ENCODE data around the gene SLC30A2.

SLC30A2 gene

GRCh38 chr1:26038904-26039303 lies 7.0 kb downstream of the SLC30A2 start:
- DNase-seq (ENCODE audit: low read depth, low spot score): no peak

GRCh38 chr1:26038477-26038876 lies 7.4 kb downstream of the SLC30A2 start:
- DNase-seq (ENCODE audit: low read depth, low spot score): no peak

- no peak for DNase-seq (ENCODE audit: low read depth, low spot score)
These were observed 8.0 kb downstream of the SLC30A2 start for GRCh38 chr1:26037904-26038303.

- no peak for DNase-seq (ENCODE audit: low read depth, low spot score)
These were observed 9.1 kb downstream of the SLC30A2 start for GRCh38 chr1:26036756-26037281.

- DNase-seq (ENCODE audit: low read depth, low spot score): no peak
These were observed 9.8 kb downstream of the SLC30A2 start for GRCh38 chr1:26035959-26036755.

- peak; percentile 52 for DNase-seq (ENCODE audit: low read depth, low spot score)
These were observed 10.5 kb downstream of the SLC30A2 start for GRCh38 chr1:26035203-26035958.

- no peak for DNase-seq (ENCODE audit: low read depth, low spot score)
These were observed 11.3 kb downstream of the SLC30A2 start for GRCh38 chr1:26034504-26035202.

- no peak for DNase-seq (ENCODE audit: low read depth, low spot score)
These were observed 13.1 kb downstream of the SLC30A2 start for GRCh38 chr1:26032656-26033357.

- no peak for DNase-seq (ENCODE audit: low read depth, low spot score)
These were observed 14.2 kb downstream of the SLC30A2 start for GRCh38 chr1:26031611-26032220.

GRCh38 chr1:26031196-26031595 lies 14.7 kb downstream of the SLC30A2 start:
- no peak for DNase-seq (ENCODE audit: low read depth, low spot score)

GRCh38 chr1:26029864-26030481 lies 15.9 kb downstream of the SLC30A2 start:
- DNase-seq (ENCODE audit: low read depth, low spot score): no peak

GRCh38 chr1:26029054-26029863 lies 16.7 kb downstream of the SLC30A2 start:
- DNase-seq (ENCODE audit: low read depth, low spot score): no peak

GRCh38 chr1:26028490-26028980 lies 17.4 kb downstream of the SLC30A2 start:
- DNase-seq (ENCODE audit: low read depth, low spot score): no peak

- DNase-seq (ENCODE audit: low read depth, low spot score): no peak
These were observed 18.0 kb downstream of the SLC30A2 start for GRCh38 chr1:26027716-26028489.

- DNase-seq (ENCODE audit: low read depth, low spot score): no peak
These were observed 20.4 kb downstream of the SLC30A2 start for GRCh38 chr1:26025517-26025916.

GRCh38 chr1:26025060-26025459 lies 20.9 kb downstream of the SLC30A2 start:
- DNase-seq (ENCODE audit: low read depth, low spot score): no peak

GRCh38 chr1:26023826-26024225 lies 22.1 kb downstream of the SLC30A2 start:
- DNase-seq (ENCODE audit: low read depth, low spot score): no peak

GRCh38 chr1:26023009-26023408 lies 22.9 kb downstream of the SLC30A2 start:
- DNase-seq (ENCODE audit: low read depth, low spot score): no peak

GRCh38 chr1:26022404-26022779 lies 23.5 kb downstream of the SLC30A2 start:
- no peak for DNase-seq (ENCODE audit: low read depth, low spot score)
